Measurements from ENCODE around the gene TRIM29. TPM values are rescaled to one million over a fixed set of nuclear protein-coding genes. Genes with fewer than 3 reads are reported as not detected.

The TRIM29 gene
- total and polyA plus RNA-seq, 2 of the 13 experiments (the other 11 are each of a cell fraction or from before 2014, with no cell fraction given): 0.86 TPM

DNA sequence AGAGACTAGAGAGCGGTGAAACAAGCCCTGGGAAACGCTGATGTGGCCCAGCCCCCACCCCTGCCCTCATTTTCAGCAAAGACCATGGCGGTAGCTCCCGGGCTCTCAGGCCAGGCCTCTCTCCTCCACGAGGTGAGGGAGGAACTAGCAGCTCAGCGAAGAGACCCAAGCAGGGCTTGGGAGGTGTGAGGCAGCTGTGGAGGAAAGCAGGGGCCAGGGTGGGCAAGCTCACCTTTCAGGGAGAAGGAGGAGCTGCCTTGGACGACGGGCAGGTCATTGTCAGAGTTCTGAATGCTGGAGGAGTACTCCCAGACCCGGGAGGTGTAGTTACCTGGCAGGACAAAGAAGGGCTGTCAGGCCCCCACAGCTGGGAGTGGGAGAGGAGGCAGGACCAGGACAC, 19.9 kb downstream of the TRIM29 start (continued):
- TF ChIP-seq, protein P1, sequence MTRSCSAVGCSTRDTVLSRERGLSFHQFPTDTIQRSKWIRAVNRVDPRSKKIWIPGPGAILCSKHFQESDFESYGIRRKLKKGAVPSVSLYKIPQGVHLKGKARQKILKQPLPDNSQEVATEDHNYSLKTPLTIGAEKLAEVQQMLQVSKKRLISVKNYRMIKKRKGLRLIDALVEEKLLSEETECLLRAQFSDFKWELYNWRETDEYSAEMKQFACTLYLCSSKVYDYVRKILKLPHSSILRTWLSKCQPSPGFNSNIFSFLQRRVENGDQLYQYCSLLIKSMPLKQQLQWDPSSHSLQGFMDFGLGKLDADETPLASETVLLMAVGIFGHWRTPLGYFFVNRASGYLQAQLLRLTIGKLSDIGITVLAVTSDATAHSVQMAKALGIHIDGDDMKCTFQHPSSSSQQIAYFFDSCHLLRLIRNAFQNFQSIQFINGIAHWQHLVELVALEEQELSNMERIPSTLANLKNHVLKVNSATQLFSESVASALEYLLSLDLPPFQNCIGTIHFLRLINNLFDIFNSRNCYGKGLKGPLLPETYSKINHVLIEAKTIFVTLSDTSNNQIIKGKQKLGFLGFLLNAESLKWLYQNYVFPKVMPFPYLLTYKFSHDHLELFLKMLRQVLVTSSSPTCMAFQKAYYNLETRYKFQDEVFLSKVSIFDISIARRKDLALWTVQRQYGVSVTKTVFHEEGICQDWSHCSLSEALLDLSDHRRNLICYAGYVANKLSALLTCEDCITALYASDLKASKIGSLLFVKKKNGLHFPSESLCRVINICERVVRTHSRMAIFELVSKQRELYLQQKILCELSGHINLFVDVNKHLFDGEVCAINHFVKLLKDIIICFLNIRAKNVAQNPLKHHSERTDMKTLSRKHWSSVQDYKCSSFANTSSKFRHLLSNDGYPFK (CRISPR knock-in tag; IDR thresholded peaks at IDR 0.05; ENCODE audit: borderline replicate concordance): no peak
- TF ChIP-seq, protein P2, sequence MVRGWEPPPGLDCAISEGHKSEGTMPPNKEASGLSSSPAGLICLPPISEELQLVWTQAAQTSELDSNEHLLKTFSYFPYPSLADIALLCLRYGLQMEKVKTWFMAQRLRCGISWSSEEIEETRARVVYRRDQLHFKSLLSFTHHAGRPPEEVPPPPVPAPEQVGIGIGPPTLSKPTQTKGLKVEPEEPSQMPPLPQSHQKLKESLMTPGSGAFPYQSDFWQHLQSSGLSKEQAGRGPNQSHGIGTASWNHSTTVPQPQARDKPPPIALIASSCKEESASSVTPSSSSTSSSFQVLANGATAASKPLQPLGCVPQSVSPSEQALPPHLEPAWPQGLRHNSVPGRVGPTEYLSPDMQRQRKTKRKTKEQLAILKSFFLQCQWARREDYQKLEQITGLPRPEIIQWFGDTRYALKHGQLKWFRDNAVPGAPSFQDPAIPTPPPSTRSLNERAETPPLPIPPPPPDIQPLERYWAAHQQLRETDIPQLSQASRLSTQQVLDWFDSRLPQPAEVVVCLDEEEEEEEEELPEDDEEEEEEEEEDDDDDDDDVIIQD (CRISPR knock-in tag; IDR thresholded peaks at IDR 0.05; ENCODE audit: low read depth): no peak
- TF ChIP-seq, protein P3, sequence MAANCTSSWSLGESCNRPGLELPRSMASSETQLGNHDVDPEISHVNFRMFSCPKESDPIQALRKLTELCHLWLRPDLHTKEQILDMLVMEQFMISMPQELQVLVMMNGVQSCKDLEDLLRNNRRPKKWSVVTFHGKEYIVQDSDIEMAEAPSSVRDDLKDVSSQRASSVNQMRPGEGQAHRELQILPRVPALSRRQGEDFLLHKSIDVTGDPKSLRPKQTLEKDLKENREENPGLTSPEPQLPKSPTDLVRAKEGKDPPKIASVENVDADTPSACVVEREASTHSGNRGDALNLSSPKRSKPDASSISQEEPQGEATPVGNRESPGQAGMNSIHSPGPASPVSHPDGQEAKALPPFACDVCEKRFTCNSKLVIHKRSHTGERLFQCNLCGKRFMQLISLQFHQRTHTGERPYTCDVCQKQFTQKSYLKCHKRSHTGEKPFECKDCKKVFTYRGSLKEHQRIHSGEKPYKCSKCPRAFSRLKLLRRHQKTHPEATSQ (CRISPR knock-in tag; IDR thresholded peaks at IDR 0.05; ENCODE audit: borderline replicate concordance): no peak
- TF ChIP-seq, protein P4, sequence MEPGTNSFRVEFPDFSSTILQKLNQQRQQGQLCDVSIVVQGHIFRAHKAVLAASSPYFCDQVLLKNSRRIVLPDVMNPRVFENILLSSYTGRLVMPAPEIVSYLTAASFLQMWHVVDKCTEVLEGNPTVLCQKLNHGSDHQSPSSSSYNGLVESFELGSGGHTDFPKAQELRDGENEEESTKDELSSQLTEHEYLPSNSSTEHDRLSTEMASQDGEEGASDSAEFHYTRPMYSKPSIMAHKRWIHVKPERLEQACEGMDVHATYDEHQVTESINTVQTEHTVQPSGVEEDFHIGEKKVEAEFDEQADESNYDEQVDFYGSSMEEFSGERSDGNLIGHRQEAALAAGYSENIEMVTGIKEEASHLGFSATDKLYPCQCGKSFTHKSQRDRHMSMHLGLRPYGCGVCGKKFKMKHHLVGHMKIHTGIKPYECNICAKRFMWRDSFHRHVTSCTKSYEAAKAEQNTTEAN (CRISPR knock-in tag; conservative IDR thresholded peaks at IDR 0.05): no peak
- TF ChIP-seq LCORL (IDR thresholded peaks at IDR 0.05) (no peak), LCORL (CRISPR knock-in tag; IDR thresholded peaks at IDR 0.05) (no peak), TGIF2 (CRISPR knock-in tag; IDR thresholded peaks at IDR 0.05) (no peak)
- TF ChIP-seq, protein P5, sequence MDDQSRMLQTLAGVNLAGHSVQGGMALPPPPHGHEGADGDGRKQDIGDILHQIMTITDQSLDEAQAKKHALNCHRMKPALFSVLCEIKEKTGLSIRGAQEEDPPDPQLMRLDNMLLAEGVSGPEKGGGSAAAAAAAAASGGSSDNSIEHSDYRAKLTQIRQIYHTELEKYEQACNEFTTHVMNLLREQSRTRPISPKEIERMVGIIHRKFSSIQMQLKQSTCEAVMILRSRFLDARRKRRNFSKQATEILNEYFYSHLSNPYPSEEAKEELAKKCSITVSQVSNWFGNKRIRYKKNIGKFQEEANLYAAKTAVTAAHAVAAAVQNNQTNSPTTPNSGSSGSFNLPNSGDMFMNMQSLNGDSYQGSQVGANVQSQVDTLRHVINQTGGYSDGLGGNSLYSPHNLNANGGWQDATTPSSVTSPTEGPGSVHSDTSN (CRISPR knock-in tag; IDR thresholded peaks at IDR 0.05; ENCODE audit: borderline replicate concordance): no peak
- TF ChIP-seq, protein P6, sequence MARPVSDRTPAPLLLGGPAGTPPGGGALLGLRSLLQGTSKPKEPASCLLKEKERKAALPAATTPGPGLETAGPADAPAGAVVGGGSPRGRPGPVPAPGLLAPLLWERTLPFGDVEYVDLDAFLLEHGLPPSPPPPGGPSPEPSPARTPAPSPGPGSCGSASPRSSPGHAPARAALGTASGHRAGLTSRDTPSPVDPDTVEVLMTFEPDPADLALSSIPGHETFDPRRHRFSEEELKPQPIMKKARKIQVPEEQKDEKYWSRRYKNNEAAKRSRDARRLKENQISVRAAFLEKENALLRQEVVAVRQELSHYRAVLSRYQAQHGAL (CRISPR knock-in tag; IDR thresholded peaks at IDR 0.05; ENCODE audit: not compliant biosample characterization): no peak

Measured in HepG2 (cell line).